Caco-2 (cell line): ENCODE results near the gene FHIT. TPM values are rescaled to one million over a fixed set of nuclear protein-coding genes. Genes with fewer than 3 reads are reported as not detected.

Source experiments
- BruUV-seq: library from RNA; stranded (reverse); fragments of 400-500 nt; replicated peaks from 2 replicates; lab custom pipeline; 2021; lab: Mats Ljungman, UMichigan
- CTCF ChIA-PET: fragments of 300-600 bp; sonication (Branson Sonifier 250); formaldehyde crosslinking; loops from one replicate; lab custom pipeline; 2022; ENCODE audit warnings: antibody characterized with exemption; lab: Charles Lee
- POLR2A ChIA-PET: fragments of 300-600 bp; sonication (Branson Sonifier 250); formaldehyde crosslinking; loops from one replicate; lab custom pipeline; 2022; ENCODE audit warnings: antibody characterized with exemption; lab: Charles Lee
- DNase-seq, 2 experiments: peaks; one replicate each; pipeline versions ENCODE4 v3.0.0 to v3.0.0-alpha.2; 2020 to 2022
- H3K27me3 ChIP-seq: replicated peaks from 2 replicates; pipeline ENCODE4 v1.6.0; 2011; ENCODE audit warnings: low read length; ENCODE audit not compliant: control insufficient read depth, insufficient read depth
- H3K36me3 ChIP-seq: 2 replicates; pipeline ENCODE4 v1.5.1; 2011; ENCODE audit warnings: low read length; ENCODE audit not compliant: control insufficient read depth, insufficient read depth
- H3K4me1 ChIP-seq: fragments of 250-450 bp; sonication (Bioruptor Pico); 2 replicates; pipeline ENCODE4 v1.5.1; 2020; ENCODE audit warnings: mild to moderate bottlenecking
- H3K4me3 ChIP-seq: 2 replicates; pipeline ENCODE4 v1.5.1; 2011; ENCODE audit warnings: low read depth, mild to moderate bottlenecking, control low read depth, low read length
- H3K9me3 ChIP-seq: fragments of 250-450 bp; sonication (Bioruptor Pico); 2 replicates; pipeline ENCODE4 v1.5.1; 2020; ENCODE audit warnings: mild to moderate bottlenecking, moderate library complexity
- H3K27ac Mint-ChIP-seq: one replicate; pipeline ENCODE4 v1.8.0; 2022; ENCODE audit warnings: mixed read lengths; ENCODE audit not compliant: unreplicated experiment
- H3K27me3 Mint-ChIP-seq: one replicate; pipeline ENCODE4 v1.8.0; 2022; ENCODE audit warnings: mixed read lengths; ENCODE audit not compliant: insufficient read depth, unreplicated experiment
- H3K36me3 Mint-ChIP-seq: one replicate; pipeline ENCODE4 v1.8.0; 2022; ENCODE audit warnings: mild to moderate bottlenecking, mixed read lengths; ENCODE audit not compliant: insufficient read depth, unreplicated experiment
- H3K4me1 Mint-ChIP-seq: one replicate; pipeline ENCODE4 v1.8.0; 2022; ENCODE audit warnings: low read depth, mixed read lengths; ENCODE audit not compliant: unreplicated experiment
- H3K4me3 Mint-ChIP-seq: one replicate; pipeline ENCODE4 v1.8.0; 2022; ENCODE audit warnings: mild to moderate bottlenecking, moderate library complexity, mixed read lengths; ENCODE audit not compliant: unreplicated experiment
- H3K9me3 Mint-ChIP-seq: one replicate; pipeline ENCODE4 v1.8.0; 2022; ENCODE audit warnings: mixed read lengths; ENCODE audit not compliant: unreplicated experiment
- CTCF ChIP-seq, 2 experiments: fragments of 200-600 bp in 1 of 2; IDR thresholded peaks; 1 replicate in 1 of 2; 2 replicates in 1 of 2; pipeline versions ENCODE4 v1.5.1 to v1.8.0; 2011 to 2022; ENCODE audit warnings: antibody characterized with exemption in 1 of 2, control low read depth in 1 of 2, inconsistent platforms in 1 of 2, low read depth in 1 of 2, low read length in 1 of 2, mild to moderate bottlenecking in 1 of 2, moderate library complexity in 1 of 2; ENCODE audit not compliant: insufficient read depth in 1 of 2, severe bottlenecking in 1 of 2, unreplicated experiment in 1 of 2
- intact Hi-C: fragments of 100-400 bp; cut with micrococcal nuclease; formaldehyde crosslinking; loops from one replicate; pipeline ENCODE4 v1.10.0; 2022; ENCODE audit not compliant: unreplicated experiment
- total RNA-seq: library from RNA; stranded (reverse); gene quantifications from 2 replicates; pipeline ENCODE4 v1.2.3, GENCODE V29; 2022

Gene FHIT
- total RNA-seq, 1 experiment from 2014 or later: 8.3 TPM

DNA sequence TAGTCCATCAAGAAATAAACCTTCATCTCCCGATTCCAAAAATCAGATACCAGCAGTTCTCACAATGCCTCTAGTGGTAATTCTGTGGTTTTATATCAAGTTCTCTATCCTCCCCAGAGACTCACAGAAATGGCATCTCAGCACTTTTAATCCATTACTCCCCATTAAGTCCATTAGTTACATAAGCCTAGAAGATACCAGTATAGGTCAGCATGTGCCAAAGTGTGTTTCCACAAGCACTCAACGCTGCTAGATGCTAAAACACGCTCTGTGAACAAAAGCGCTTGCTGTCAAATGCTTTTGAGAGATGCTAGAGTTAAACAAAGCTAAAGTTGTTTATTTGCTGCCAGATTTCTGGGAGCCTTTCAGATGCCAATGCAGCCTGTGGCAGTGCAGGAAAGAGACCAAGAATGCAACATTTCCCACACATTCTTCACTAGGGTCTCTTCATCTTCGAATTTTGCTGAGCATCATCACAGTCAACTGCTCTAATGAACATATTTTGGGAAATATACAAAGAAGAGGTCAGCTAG is 1282.7 kb downstream of the FHIT start:
- no TSS peak for BruUV-seq
- Mint-ChIP-seq H3K27me3 (peaks cover 3% of the 10 kb centered on the region), H3K27ac (no peak overlapping the region), H3K36me3 (no peaks in the 10 kb centered on the region), H3K9me3 (no peaks in the 10 kb centered on the region), H3K4me1 (no peaks in the 10 kb centered on the region), H3K4me3 (no peak overlapping the region)
- H3K4me3 ChIP-seq: no peak overlapping the region
- no peaks in the 10 kb centered on the region for H3K9me3 ChIP-seq
- H3K27me3 ChIP-seq: no peaks in the 10 kb centered on the region
- intact Hi-C loops: no loop called here
- no peak for DNase-seq
- no peaks in the 10 kb centered on the region for H3K36me3 ChIP-seq
- TF ChIP-seq CTCF (IDR thresholded peaks at IDR 0.05; ENCODE audit: insufficient read depth in 1 of 2, low read depth in 1 of 2, low read length in 1 of 2, severe bottlenecking in 1 of 2, unreplicated experiment in 1 of 2): no peak
- CTCF ChIA-PET: no interaction called here
- no peaks in the 10 kb centered on the region for H3K4me1 ChIP-seq
- POLR2A ChIA-PET: no interaction called here

GRCh38 chr3:59963676-59964075 is 1287.6 kb downstream of the FHIT start:
- Histone ChIP-seq H3K27me3 (no peaks in the 10 kb centered on the region), H3K4me3 (no peak overlapping the region), H3K36me3 (no peaks in the 10 kb centered on the region), H3K9me3 (no peaks in the 10 kb centered on the region), H3K4me1 (no peaks in the 10 kb centered on the region)
- H3K4me3 Mint-ChIP-seq: no peak overlapping the region
- no peak for TF ChIP-seq CTCF (IDR thresholded peaks at IDR 0.05; ENCODE audit: insufficient read depth in 1 of 2, low read depth in 1 of 2, low read length in 1 of 2, severe bottlenecking in 1 of 2, unreplicated experiment in 1 of 2)
- H3K27ac Mint-ChIP-seq: no peak overlapping the region
- peaks cover 16% of the 10 kb centered on the region for H3K9me3 Mint-ChIP-seq
- BruUV-seq: no TSS peak
- no peaks in the 10 kb centered on the region for H3K36me3 Mint-ChIP-seq
- ChIA-PET POLR2A (no interaction called here), CTCF (no interaction called here)
- intact Hi-C loops: no loop called here
- peaks cover 3% of the 10 kb centered on the region for H3K27me3 Mint-ChIP-seq
- no peak for DNase-seq
- H3K4me1 Mint-ChIP-seq: no peaks in the 10 kb centered on the region

DNA sequence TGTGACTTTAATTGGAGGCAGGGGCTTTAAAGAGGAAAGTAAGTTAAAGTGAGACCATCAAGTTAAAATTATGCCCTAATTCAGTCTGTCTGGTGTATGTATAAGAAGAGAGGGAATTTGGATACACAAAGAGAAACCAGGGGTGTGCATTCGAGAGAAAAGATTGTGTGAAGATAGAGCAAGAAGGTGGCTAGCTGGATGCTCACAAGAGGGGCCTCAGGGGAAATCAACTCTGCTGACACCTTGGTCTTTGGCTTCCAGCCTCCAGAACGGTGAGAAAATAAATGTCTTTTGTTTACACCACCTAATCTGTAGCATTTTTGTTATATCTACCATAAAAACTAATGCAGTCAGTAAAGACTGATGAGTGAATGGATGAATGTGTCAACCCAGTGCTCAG is 1294.1 kb downstream of the FHIT start:
- no peaks in the 10 kb centered on the region for H3K4me1 ChIP-seq
- POLR2A ChIA-PET: no interaction called here
- DNase-seq: no peak
- no peak for TF ChIP-seq CTCF (IDR thresholded peaks at IDR 0.05; ENCODE audit: insufficient read depth in 1 of 2, low read depth in 1 of 2, low read length in 1 of 2, severe bottlenecking in 1 of 2, unreplicated experiment in 1 of 2)
- no peaks in the 10 kb centered on the region for H3K9me3 ChIP-seq
- no peak overlapping the region for H3K4me3 ChIP-seq
- BruUV-seq: no TSS peak
- Mint-ChIP-seq H3K4me1 (no peaks in the 10 kb centered on the region), H3K9me3 (peaks cover 16% of the 10 kb centered on the region), H3K27ac (no peak overlapping the region), H3K4me3 (no peak overlapping the region), H3K36me3 (no peaks in the 10 kb centered on the region), H3K27me3 (peaks cover 12% of the 10 kb centered on the region)
- CTCF ChIA-PET: no interaction called here
- intact Hi-C loops: no loop called here
- no peaks in the 10 kb centered on the region for H3K27me3 ChIP-seq
- no peaks in the 10 kb centered on the region for H3K36me3 ChIP-seq
